Measurements from ENCODE around the gene CDX1. TPM values are rescaled to one million over a fixed set of nuclear protein-coding genes. Genes with fewer than 3 reads are reported as not detected.

CDX1 gene
- total RNA-seq, 1 donor from 2014 or later, result not detected

- peaks cover 22% of the 10 kb centered on the region for H3K4me1 Mint-ChIP-seq (ENCODE audit: low read depth, unreplicated experiment)
Observed at GRCh38 chr5:150144879-150145278, 21.7 kb upstream of the CDX1 start.

GRCh38 chr5:150146235-150146634 lies 20.3 kb upstream of the CDX1 start:
- H3K27ac Mint-ChIP-seq (ENCODE audit: unreplicated experiment), result no peak overlapping the region
- TF ChIP-seq, protein P1, sequence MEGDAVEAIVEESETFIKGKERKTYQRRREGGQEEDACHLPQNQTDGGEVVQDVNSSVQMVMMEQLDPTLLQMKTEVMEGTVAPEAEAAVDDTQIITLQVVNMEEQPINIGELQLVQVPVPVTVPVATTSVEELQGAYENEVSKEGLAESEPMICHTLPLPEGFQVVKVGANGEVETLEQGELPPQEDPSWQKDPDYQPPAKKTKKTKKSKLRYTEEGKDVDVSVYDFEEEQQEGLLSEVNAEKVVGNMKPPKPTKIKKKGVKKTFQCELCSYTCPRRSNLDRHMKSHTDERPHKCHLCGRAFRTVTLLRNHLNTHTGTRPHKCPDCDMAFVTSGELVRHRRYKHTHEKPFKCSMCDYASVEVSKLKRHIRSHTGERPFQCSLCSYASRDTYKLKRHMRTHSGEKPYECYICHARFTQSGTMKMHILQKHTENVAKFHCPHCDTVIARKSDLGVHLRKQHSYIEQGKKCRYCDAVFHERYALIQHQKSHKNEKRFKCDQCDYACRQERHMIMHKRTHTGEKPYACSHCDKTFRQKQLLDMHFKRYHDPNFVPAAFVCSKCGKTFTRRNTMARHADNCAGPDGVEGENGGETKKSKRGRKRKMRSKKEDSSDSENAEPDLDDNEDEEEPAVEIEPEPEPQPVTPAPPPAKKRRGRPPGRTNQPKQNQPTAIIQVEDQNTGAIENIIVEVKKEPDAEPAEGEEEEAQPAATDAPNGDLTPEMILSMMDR (IDR thresholded peaks at IDR 0.05; ENCODE audit: partially characterized antibody, unreplicated experiment), result no peak
- H3K4me1 Mint-ChIP-seq (ENCODE audit: low read depth, unreplicated experiment), result peaks cover 17% of the 10 kb centered on the region
- no peak for DNase-seq
- H3K9me3 Mint-ChIP-seq (ENCODE audit: unreplicated experiment), result peaks cover 3% of the 10 kb centered on the region
- peaks cover 7% of the 10 kb centered on the region for H3K27me3 Mint-ChIP-seq (ENCODE audit: unreplicated experiment)
- H3K4me3 Mint-ChIP-seq (ENCODE audit: unreplicated experiment), result no peak overlapping the region
- H3K36me3 Mint-ChIP-seq (ENCODE audit: unreplicated experiment), result no peaks in the 10 kb centered on the region

More at GRCh38 chr5:150144879-150145278, 21.7 kb upstream of the CDX1 start:
- Mint-ChIP-seq H3K27ac (ENCODE audit: unreplicated experiment) (no peak overlapping the region), H3K4me3 (ENCODE audit: unreplicated experiment) (peak overlapping the region; percentile 13), H3K9me3 (ENCODE audit: unreplicated experiment) (peaks cover 3% of the 10 kb centered on the region), H3K27me3 (ENCODE audit: unreplicated experiment) (peaks cover 7% of the 10 kb centered on the region), H3K36me3 (ENCODE audit: unreplicated experiment) (no peaks in the 10 kb centered on the region)
- DNase-seq, result no peak
- TF ChIP-seq, protein P1 (IDR thresholded peaks at IDR 0.05; ENCODE audit: partially characterized antibody, unreplicated experiment), result no peak

- DNase-seq, result no peak
- peaks cover 12% of the 10 kb centered on the region for H3K4me1 Mint-ChIP-seq (ENCODE audit: low read depth, unreplicated experiment)
- no peaks in the 10 kb centered on the region for H3K36me3 Mint-ChIP-seq (ENCODE audit: unreplicated experiment)
- peaks cover 3% of the 10 kb centered on the region for H3K9me3 Mint-ChIP-seq (ENCODE audit: unreplicated experiment)
- no peak overlapping the region for H3K27ac Mint-ChIP-seq (ENCODE audit: unreplicated experiment)
- TF ChIP-seq, protein P1 (IDR thresholded peaks at IDR 0.05; ENCODE audit: partially characterized antibody, unreplicated experiment), result no peak
- H3K4me3 Mint-ChIP-seq (ENCODE audit: unreplicated experiment), result no peak overlapping the region
- peaks cover 7% of the 10 kb centered on the region for H3K27me3 Mint-ChIP-seq (ENCODE audit: unreplicated experiment)
Observed at GRCh38 chr5:150146862-150147601, 19.5 kb upstream of the CDX1 start.

DNA sequence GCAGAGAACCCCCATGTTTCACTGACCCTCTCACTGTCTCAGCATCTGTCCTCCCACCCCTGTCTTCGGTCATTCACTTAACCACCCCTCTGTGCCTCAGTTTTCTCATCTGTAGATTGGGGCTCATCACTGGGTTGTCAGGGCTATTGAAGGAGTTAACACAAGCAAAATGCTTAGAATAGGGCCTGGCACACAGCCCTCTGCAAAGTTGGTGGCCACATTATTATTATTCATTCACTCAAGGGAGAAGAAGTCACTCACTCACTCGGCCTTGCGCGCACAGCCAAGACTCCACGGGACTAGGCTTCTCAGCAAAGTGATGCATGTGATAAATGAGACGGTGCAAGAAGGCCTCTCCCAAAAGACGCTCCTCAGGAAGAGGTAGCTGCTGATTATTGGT lies 18.9 kb upstream of the CDX1 start:
- no peak for DNase-seq
- Mint-ChIP-seq H3K36me3 (ENCODE audit: unreplicated experiment) (no peaks in the 10 kb centered on the region), H3K27me3 (ENCODE audit: unreplicated experiment) (peaks cover 7% of the 10 kb centered on the region), H3K9me3 (ENCODE audit: unreplicated experiment) (peaks cover 3% of the 10 kb centered on the region), H3K4me3 (ENCODE audit: unreplicated experiment) (no peak overlapping the region), H3K4me1 (ENCODE audit: low read depth, unreplicated experiment) (peaks cover 14% of the 10 kb centered on the region), H3K27ac (ENCODE audit: unreplicated experiment) (no peak overlapping the region)
- TF ChIP-seq, protein P1 (IDR thresholded peaks at IDR 0.05; ENCODE audit: partially characterized antibody, unreplicated experiment), result no peak

Data from glutamatergic neuron (in vitro differentiated cells).